ENCODE results near the gene SLC6A3.
"Not testable (repeated sequence)": the region's sequence is repeated elsewhere in the genome, so short reads cannot be mapped to it uniquely, and the experiment has no call there.

The SLC6A3 gene

GRCh38 chr5:1385395-1386273, 59.6 kb downstream of the SLC6A3 start:
- DNase-seq: peak; percentile 65 to 93 (median 81)
- intact Hi-C loops (cut with DNase I): no loop called here

DNA sequence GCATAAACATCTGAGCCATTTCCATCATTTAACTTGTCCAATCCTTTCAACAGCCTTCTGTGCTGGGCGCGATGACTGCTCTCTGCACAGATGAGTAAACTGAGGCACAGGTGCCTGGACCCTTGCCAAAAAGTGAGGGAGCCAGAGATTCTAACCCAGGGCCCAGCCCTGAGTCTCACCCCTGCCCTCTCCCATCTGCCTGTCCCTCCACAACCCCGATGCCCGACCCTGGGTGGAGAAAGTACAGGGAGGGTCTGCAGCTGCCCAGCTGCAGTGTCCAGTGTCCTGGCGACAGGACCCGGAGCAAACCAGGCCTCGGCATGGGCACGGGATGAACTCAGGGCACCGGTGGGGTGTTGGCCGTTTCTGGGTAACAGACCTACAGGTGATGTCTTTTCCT, 60.7 kb downstream of the SLC6A3 start:
- no peak for DNase-seq
- intact Hi-C loops (cut with DNase I): no loop called here

DNA sequence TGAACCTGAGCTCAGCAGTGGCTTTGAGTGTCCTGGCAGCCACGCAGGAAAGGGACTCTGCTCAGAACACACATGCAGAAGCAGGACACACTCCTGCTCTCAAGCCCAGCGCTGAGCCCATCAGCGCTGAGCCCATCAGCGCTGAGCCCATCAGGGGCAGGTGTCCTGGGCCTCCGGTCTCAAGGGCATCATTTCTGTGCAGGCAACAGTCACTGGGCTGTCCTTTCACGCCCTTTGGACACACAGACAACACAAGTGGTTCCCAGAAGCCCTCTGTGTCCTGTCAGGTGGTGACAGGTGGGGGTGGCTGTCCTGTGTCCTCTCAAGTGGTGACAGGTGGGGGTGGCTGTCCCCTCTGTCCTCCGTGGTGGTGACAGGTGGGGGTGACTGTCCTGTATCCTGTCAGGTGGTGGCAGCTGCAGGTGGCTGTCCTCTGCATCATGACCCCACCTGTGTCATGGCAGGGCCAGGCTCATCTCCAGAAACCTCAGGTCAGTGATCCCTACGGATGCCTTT, 61.3 kb downstream of the SLC6A3 start:
- intact Hi-C loops (cut with DNase I): no loop called here

DNA sequence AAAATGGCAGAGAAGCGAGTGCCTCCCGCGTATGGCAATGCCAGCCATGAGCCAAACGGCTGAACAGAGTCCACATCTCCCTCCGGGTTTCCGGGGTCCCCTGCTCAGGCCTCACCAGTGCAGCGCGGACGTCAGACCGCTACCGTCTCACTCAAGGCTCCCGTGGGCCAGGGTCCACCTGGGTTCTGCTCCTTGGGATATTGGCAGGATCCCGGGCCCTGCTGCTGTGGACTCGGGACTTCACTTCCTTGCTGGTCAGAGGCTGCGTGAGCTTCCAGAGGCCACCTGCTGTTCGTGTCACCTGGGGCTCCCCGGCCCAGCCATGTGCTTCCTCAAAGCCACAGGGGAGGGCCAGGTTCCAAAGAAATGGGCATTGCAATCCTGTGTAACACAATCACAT, 61.9 kb downstream of the SLC6A3 start:
- intact Hi-C loops (cut with DNase I): no loop called here

More for the DNA sequence above, 61.3 kb downstream of the SLC6A3 start:
- no peak for DNase-seq

DNA sequence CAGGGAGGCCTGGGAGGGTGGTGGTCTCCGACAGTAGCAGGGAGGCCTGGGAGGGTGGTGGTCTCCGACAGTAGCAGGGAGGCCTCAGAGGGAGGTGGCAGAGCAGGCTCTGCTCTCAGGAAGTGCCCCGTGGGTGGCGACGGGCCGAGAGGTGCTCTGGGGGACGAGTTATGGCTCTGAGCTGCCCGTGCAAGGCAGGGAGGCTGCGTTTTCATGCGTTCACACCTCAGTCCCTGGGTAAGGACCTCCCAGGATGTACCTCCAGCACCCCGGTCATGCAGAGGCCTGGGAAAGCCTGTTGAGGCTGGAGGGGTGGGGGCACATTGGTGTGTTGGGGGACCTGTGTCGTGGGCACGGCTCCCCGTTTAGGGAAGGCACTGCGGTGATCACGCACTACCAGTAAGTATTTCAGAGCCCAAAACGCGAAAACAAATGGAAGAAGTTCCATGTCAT, 63.0 kb downstream of the SLC6A3 start:
- intact Hi-C loops (cut with DNase I): no loop called here
- no peak for DNase-seq

More for the DNA sequence above, 61.9 kb downstream of the SLC6A3 start:
- no peak for DNase-seq

DNA sequence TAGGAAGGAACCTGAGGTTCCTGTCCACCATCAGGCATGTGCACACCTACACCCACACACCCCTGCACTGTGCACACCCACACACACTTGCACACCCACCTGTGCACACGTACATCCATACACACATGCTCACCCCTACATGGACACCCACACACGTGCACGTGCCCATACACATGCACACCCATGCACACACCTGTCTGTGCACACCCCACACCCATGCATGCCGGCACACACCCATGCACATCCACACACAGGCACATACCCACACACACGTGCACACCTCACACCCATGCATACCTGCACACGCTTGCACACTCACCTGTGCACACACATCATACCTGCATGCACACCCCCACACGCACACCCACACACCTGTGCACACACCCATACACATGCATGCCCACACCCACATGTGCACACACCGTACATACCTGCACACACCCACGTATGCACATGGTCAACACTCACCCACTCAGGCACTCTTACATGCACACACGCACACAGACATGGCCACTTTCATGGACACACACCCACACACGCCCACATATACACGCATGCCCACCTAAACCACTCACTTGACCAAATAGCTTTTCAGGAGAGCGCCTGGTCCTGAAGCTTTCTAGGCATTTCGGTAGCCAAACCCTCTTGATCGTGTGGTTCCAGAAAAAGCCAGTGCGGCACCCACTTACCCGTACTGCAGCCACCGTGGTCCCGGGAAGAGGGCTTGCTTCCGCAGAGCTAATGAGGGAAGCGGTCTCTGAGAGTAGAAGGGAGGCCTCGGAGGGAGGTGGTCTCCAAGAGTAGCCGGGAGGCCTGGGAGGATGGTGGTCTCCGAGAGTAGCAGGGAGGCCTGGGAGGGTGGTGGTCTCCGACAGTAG, 63.6 kb downstream of the SLC6A3 start:
- DNase-seq: no peak
- intact Hi-C loops (cut with DNase I): no loop called here

GRCh38 chr5:1380910-1381309, 64.3 kb downstream of the SLC6A3 start:
- intact Hi-C loops (cut with DNase I): no loop called here
- DNase-seq: peak in 34 of 42 donors; percentile 18 to 67 (median 44)

DNA sequence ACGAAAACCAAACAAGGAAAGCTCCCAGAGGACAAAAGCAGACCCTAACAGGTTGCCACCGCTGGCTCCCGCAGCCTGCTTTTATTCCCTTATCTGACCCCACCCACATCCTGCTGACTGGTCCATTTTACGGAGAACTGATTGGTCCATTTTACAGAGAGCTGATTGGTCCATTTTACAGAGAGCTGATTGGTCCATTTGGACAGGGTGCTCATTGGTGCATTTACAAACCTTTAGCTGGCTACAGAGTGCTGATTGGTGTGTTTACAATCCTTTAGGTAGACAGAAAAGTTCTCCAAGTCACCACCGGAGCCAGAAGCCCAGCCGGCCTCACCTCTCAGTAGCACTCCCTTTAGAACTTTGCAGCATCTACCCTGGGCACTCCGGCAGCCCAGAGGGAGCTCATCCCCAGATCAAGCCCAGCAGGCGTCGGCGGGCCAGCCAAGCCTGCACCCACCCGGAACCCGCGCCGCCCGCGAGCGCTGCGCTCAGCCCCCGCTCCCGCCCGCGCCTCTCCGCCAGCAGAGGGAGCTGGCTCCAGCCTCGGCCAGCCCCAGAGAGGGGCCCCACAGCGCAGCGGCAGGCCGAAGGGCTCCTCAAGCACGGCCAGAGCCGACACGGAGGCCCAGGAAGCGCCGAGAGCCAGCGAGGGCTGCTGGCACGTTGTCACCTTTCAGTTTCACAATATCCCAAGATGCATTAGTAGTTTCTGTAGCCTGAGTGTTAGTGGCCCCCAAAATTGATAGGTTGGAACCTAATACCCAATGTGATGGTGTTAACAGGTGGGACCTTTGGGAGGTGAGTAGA, 65.0 kb downstream of the SLC6A3 start:
- DNase-seq: peak in 27 of 42 donors; percentile 18 to 65 (median 38)
- intact Hi-C loops (cut with DNase I): no loop called here

GRCh38 chr5:1378866-1379659, 66.2 kb downstream of the SLC6A3 start:
- DNase-seq: peak in 33 of 42 donors; percentile 18 to 78 (median 51)
- intact Hi-C loops (cut with DNase I): no loop called here

- intact Hi-C loops (cut with DNase I): no loop called here
- DNase-seq: no peak
Observed at GRCh38 chr5:1378096-1378495, 67.1 kb downstream of the SLC6A3 start.

GRCh38 chr5:1376981-1377380, 68.3 kb downstream of the SLC6A3 start:
- intact Hi-C loops (cut with DNase I): no loop called here
- no peak for DNase-seq

DNA sequence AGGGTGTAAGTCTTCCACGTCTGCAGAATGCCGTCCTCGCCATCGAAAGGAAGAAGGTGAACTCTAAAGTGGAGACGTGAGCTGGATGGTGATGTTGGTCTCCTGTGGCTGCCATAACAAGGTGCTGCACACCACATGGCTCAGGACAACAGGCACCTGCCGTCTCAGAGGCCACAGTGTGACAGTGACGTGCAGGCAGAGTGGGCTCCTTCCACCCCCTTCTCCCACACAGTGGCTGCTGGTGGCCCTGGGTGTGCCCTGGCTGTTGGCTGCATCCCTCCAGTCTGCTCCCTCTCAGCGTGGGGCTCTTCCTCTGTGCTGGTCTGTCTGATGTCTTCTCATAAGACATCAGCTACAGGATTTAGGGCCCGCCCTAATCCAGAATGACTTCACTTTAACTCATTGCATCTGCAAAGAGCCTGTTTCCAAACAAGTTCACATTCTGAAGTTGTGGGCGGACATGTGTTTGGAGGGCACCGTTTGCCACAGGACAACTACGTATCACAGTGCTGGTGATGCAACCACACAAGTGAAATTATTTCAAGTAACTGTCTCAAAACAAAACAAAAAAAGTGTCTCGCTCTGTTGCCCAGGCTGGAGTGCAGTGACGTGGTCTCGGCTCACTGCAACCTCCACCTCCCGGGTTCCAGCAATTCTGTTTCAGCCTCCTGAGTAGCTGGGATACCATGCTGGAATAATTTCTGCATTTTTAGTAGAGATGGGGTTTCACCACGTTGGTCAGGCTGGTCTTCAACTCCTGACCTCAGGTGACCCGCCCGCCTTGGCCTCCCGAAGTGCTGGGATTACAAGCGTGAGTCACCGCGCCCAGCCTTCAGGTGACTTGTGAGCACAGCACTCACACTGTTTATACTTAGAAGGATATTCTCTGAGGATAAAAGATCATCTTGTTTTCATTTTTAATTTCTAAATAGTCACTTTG, 69.1 kb downstream of the SLC6A3 start:
- intact Hi-C loops (cut with DNase I): no loop called here

DNA sequence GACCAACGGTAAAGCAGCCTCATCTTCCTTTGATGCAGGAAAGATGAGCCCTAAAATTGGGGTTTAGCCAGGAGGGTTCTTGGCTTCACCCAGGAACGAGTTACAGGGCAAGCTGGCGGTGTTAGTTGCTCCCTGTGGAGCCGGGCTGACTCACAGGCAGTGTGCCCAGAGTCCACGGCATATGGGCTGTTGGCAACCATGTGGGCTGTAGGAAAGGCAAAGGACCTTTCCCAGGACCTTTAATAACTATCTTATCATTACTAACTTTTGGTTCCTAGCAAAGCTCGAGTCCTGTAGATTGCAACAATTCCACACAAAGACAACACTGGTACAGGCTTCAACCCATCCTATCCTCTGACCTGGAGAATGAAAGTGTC, 70.6 kb downstream of the SLC6A3 start:
- no peak for DNase-seq
- intact Hi-C loops (cut with DNase I): no loop called here

More for the DNA sequence above, 69.1 kb downstream of the SLC6A3 start:
- peak in 1 of 42 donors; percentile 6 for DNase-seq

DNA sequence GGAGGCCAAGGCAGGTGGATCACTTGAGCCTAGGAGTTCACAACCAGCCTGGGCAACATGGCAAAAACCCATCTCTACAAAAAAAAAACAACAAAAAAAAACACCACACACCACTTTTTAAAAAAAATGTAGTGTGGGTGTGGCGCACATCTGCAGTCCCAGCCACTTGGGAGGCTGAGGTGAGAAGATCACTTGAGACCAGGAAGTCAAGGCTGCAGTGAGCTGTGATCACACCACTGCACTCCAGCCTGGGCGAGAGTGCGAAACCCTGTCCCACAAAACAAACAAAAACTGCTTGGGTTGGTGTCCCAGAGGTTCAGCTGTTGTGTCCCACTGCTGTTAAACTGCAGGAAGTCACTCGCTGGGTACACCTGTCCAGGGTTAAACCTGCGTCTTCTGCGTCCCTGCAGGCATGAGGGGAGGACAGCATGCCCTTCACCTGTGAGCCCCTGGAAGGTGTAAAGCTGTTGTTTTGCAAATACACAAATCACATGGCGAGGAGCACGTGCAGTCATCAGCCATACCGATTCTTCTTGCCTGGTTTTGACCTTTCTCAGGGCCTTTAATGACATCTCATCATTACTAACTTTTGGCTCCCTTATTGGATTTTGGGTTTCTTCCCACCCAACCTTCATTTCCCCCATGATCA, 71.1 kb downstream of the SLC6A3 start:
- intact Hi-C loops (cut with DNase I): no loop called here
- no peak for DNase-seq

GRCh38 chr5:1371972-1372342, 73.3 kb downstream of the SLC6A3 start:
- DNase-seq; intact Hi-C loops (cut with DNase I): not testable (repeated sequence)

GRCh38 chr5:1371218-1371971, 73.8 kb downstream of the SLC6A3 start:
- no peak for DNase-seq
- intact Hi-C loops (cut with DNase I): no loop called here

Measured in head of caudate nucleus (tissue), 42 donors.